ENCODE results near the gene ANLN. TPM values are rescaled to one million over a fixed set of nuclear protein-coding genes. Genes with fewer than 3 reads are reported as not detected.

ANLN gene
- total RNA-seq, 2 experiments from 2014 or later: 62.4 to 64.8 TPM

DNA sequence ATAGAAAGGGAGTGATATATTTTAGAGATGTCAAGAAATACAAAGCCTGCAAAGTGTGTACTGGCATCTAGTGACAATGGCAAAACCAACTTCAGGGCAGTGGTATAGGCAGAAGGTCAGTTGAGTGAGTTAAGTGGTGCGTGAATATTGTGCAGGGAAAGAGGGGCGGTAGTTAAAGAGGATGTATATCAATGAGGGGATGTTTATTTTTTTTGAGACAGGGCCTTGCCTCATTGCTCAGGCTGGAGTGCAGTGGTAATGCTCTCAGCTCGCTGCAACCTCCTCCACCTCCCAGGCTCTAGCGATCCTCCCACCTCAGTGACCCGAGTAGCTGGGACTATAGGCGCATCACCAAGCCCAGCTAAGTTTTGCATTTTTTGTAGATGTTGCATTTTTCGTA, 13.8 kb downstream of the ANLN start:
- no peaks in the 10 kb centered on the region for H3K4me1 Mint-ChIP-seq (ENCODE audit: low read depth)
- H3K9me3 Mint-ChIP-seq: no peaks in the 10 kb centered on the region
- DNase-seq: no peak
- no peak overlapping the region for H3K27ac Mint-ChIP-seq
- CTCF ChIA-PET: no interaction called here
- no peak overlapping the region for H3K4me3 Mint-ChIP-seq
- H3K27me3 Mint-ChIP-seq (ENCODE audit: low read depth): no peaks in the 10 kb centered on the region
- peaks cover 42% of the 10 kb centered on the region for H3K36me3 Mint-ChIP-seq (ENCODE audit: low read depth)
- intact Hi-C loops (cut with micrococcal nuclease): no loop called here

DNA sequence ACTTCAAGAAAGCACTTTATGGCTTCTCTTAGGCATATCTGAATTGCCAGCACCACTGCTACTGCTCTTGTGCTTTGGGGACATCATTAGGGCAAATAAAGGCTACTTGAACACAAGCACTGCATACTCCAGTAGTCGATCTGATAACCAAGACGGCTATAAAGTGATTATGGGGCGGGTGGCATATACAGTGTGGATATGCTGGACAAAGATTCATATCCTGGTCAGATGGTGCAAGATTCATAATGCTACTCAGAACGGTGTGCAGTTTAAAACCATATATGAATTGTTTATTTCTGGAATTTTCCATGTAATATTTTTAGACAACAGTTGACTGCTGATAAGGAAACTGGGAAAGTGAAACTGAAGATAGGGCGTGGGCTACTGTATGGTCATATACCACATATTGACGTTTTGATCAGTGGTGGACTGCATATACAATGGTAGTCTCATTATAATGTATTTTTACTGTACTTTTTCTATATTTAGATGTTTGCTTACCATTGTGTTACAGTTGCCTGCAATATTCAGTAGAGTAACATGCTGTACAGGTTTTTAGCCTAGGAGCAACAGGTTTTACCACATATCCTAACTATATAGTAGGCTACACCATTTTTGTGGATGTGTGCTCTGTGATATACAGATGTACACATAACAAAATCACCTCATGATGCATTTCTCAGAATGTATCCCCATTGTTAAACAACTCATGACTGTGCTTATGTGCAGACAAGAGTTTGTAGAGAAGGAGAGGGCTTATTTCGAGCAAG, 15.2 kb downstream of the ANLN start:
- Mint-ChIP-seq H3K36me3 (ENCODE audit: low read depth) (peaks cover 32% of the 10 kb centered on the region), H3K4me1 (ENCODE audit: low read depth) (no peaks in the 10 kb centered on the region)
- intact Hi-C loops (cut with micrococcal nuclease): no loop called here

DNA sequence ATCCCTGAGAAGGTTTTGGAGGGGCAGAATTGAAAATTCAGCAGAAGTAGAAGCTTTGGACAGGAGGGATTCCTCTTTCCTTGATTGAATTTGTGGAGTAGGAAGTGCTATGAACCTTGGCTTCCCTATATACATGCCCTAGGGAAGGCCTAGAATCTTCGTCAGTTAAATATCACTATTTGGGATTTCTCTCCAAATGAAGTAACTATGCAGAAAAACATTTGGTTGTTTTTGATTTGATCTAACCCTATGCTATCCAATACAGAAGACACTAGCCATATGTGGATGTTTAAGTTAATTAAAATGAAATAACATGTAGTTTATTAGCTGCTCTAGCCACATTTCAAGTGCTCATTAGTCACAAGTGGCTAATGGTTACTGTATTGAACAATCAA, 15.7 kb downstream of the ANLN start:
- intact Hi-C loops (cut with micrococcal nuclease): no loop called here
- Mint-ChIP-seq H3K27ac (no peak overlapping the region), H3K4me1 (ENCODE audit: low read depth) (no peaks in the 10 kb centered on the region), H3K9me3 (no peaks in the 10 kb centered on the region), H3K36me3 (ENCODE audit: low read depth) (peaks cover 28% of the 10 kb centered on the region), H3K27me3 (ENCODE audit: low read depth) (no peaks in the 10 kb centered on the region), H3K4me3 (no peak overlapping the region)
- no peak for DNase-seq
- CTCF ChIA-PET: no interaction called here

More for the DNA sequence above, 15.2 kb downstream of the ANLN start:
- Mint-ChIP-seq H3K4me3 (no peak overlapping the region), H3K27ac (no peak overlapping the region), H3K9me3 (no peaks in the 10 kb centered on the region), H3K27me3 (ENCODE audit: low read depth) (no peaks in the 10 kb centered on the region)
- no peak for DNase-seq
- CTCF ChIA-PET: no interaction called here

DNA sequence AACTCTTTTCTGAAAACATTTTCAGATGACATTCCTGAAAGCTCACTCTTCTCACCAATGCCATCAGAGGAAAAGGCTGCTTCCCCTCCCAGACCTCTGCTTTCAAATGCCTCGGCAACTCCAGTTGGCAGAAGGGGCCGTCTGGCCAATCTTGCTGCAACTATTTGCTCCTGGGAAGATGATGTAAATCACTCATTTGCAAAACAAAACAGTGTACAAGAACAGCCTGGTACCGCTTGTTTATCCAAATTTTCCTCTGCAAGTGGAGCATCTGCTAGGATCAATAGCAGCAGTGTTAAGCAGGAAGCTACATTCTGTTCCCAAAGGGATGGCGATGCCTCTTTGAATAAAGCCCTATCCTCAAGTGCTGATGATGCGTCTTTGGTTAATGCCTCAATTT, 16.5 kb downstream of the ANLN start:
- CTCF ChIA-PET: no interaction called here
- Mint-ChIP-seq H3K9me3 (no peaks in the 10 kb centered on the region), H3K27me3 (ENCODE audit: low read depth) (no peaks in the 10 kb centered on the region), H3K4me3 (no peak overlapping the region), H3K27ac (no peak overlapping the region), H3K4me1 (ENCODE audit: low read depth) (no peaks in the 10 kb centered on the region), H3K36me3 (ENCODE audit: low read depth) (peaks cover 28% of the 10 kb centered on the region)
- intact Hi-C loops (cut with micrococcal nuclease): no loop called here
- DNase-seq: no peak

DNA sequence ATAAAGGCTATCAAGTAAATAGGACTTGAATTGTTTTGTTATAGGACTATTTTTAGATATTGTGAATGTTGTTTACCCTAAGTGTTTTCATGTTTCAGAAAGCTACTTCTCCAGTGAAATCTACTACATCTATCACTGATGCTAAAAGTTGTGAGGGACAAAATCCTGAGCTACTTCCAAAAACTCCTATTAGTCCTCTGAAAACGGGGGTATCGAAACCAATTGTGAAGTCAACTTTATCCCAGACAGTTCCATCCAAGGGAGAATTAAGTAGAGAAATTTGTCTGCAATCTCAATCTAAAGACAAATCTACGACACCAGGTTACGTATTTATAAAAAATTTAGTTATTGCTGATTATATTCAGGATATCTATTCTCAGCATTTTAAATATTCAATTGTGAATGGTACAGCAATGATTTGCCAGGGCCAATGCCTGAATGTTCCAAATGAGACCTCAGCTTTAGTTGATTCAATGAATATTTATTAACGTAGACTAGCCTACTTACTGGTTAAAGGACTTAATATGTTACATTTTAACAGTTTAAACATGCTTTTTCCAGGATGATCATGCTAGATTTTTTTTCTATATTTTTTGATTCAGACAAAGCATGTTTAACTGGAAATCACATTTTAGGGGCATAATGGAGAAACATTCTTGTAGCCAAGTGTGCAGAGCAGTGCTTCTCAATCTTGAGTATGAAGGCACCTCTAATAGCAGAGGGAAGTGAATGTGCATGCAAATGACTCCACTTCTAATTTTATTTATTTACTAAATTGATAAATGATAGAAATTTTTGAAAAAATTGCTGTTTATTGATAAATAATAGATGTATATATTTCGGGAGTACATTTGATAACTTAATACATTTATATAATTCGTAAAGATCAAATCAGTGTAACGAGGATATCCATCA, 18.2 kb downstream of the ANLN start:
- intact Hi-C loops (cut with micrococcal nuclease): no loop called here
- no peaks in the 10 kb centered on the region for H3K27me3 Mint-ChIP-seq (ENCODE audit: low read depth)
- no peak overlapping the region for H3K27ac Mint-ChIP-seq
- peaks cover 27% of the 10 kb centered on the region for H3K36me3 Mint-ChIP-seq (ENCODE audit: low read depth)
- CTCF ChIA-PET: interaction anchor here (0.9 to 1.0 kb wide), 2 partner anchors 30 to 33 kb away, joined by 4 read pairs; no protein-coding TSS in a partner anchor
- H3K9me3 Mint-ChIP-seq: no peaks in the 10 kb centered on the region
- H3K4me3 Mint-ChIP-seq: no peak overlapping the region
- no peaks in the 10 kb centered on the region for H3K4me1 Mint-ChIP-seq (ENCODE audit: low read depth)
- no peak for DNase-seq

DNA sequence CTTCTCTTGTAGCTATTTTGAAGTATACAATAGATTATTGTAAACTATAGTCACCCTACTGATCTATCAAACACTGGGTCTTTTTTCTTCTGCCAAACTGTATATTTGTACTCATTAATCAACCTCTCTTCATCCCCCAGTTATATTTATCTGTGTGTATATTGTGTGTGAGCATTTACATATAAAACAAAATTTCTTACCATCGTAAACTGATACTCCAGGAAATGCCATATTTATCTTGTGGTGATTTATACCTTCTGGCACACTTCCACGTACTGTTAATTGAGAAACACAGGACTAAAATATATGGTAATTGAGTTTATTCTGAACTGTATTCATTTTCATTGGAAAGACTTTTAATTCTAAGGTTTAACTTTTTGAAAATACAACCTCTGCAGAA, 18.9 kb downstream of the ANLN start:
- no peak for DNase-seq
- H3K36me3 Mint-ChIP-seq (ENCODE audit: low read depth): peaks cover 23% of the 10 kb centered on the region

DNA sequence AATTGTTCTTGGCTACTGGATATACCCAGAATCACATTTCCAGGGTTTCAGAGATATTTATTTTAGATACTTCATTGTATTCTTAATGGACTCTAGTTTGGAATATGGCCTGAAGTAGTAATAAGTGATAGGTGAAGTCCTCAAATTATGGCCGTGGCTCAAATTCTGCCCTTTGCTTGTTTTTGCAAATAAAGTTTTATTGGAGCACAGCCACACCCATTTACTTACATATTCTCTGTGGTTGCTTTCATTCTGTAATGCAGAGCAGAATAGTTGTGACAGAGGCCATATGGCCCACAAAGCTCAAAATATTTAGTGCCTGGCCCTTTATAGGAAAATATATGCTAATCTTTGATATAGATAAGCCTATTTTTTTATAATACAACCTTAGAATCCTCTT, 19.5 kb downstream of the ANLN start:
- H3K27me3 Mint-ChIP-seq (ENCODE audit: low read depth): no peaks in the 10 kb centered on the region
- CTCF ChIA-PET: no interaction called here
- peaks cover 21% of the 10 kb centered on the region for H3K36me3 Mint-ChIP-seq (ENCODE audit: low read depth)
- no peaks in the 10 kb centered on the region for H3K4me1 Mint-ChIP-seq (ENCODE audit: low read depth)
- DNase-seq: no peak
- intact Hi-C loops (cut with micrococcal nuclease): no loop called here
- H3K9me3 Mint-ChIP-seq: no peaks in the 10 kb centered on the region
- H3K4me3 Mint-ChIP-seq: no peak overlapping the region
- H3K27ac Mint-ChIP-seq: no peak overlapping the region

More for the DNA sequence above, 18.9 kb downstream of the ANLN start:
- Mint-ChIP-seq H3K27me3 (ENCODE audit: low read depth) (no peaks in the 10 kb centered on the region), H3K27ac (no peak overlapping the region), H3K4me3 (no peak overlapping the region), H3K9me3 (no peaks in the 10 kb centered on the region), H3K4me1 (ENCODE audit: low read depth) (no peaks in the 10 kb centered on the region)
- CTCF ChIA-PET: interaction anchor here (0.9 kb wide), 1 partner anchor 32 kb away, joined by 4 read pairs; no protein-coding TSS in a partner anchor
- intact Hi-C loops (cut with micrococcal nuclease): no loop called here

DNA sequence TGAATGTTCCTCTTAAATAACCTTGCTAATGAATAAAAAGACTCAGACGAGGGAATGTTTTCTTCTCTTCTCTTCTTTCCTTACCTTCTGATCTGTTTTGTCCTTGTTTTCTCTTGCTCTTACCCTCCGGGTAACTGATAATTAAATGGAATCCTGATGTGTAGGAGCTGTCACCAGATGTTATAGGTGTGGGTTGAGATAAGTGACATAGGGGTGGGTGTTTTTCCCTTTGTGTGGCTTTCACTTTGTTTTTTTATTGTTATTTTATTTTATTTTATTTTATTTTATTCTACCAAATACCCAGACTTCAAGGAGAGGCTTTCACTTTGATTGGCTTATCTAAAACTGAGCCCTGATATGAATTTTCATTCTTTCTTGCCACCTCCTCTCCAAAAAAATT, 25.5 kb downstream of the ANLN start:
- CTCF ChIA-PET: no interaction called here
- H3K4me3 Mint-ChIP-seq: no peak overlapping the region
- H3K4me1 Mint-ChIP-seq (ENCODE audit: low read depth): no peaks in the 10 kb centered on the region
- no peak overlapping the region for H3K27ac Mint-ChIP-seq
- H3K27me3 Mint-ChIP-seq (ENCODE audit: low read depth): no peaks in the 10 kb centered on the region
- intact Hi-C loops (cut with micrococcal nuclease): no loop called here
- no peak for DNase-seq
- H3K36me3 Mint-ChIP-seq (ENCODE audit: low read depth): peaks cover 29% of the 10 kb centered on the region
- H3K9me3 Mint-ChIP-seq: no peaks in the 10 kb centered on the region

DNA sequence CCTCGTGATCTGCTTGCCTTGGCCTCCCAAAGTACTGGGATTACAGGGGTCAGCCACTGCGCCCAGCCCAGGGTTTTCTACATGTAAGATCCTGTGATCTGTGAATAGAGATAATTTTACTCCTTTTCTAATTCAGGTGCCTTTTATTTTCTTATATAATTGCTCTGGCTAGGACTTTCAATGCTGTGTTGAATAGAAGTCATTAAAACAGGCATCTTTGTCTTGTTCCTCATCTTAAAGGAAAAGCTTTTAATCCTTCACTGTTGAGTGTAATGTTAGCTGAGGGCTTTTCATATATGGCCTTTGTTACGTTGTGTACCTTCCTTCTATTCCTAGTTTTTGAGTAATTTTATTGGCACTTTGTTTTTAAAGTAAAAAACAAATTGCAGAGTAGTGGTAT, 26.6 kb downstream of the ANLN start:
- no peak for DNase-seq
- H3K36me3 Mint-ChIP-seq (ENCODE audit: low read depth): peaks cover 26% of the 10 kb centered on the region
- intact Hi-C loops (cut with micrococcal nuclease): no loop called here
- CTCF ChIA-PET: no interaction called here
- H3K9me3 Mint-ChIP-seq: no peaks in the 10 kb centered on the region
- no peak overlapping the region for H3K4me3 Mint-ChIP-seq
- H3K27ac Mint-ChIP-seq: no peak overlapping the region
- H3K4me1 Mint-ChIP-seq (ENCODE audit: low read depth): no peaks in the 10 kb centered on the region
- H3K27me3 Mint-ChIP-seq (ENCODE audit: low read depth): no peaks in the 10 kb centered on the region

DNA sequence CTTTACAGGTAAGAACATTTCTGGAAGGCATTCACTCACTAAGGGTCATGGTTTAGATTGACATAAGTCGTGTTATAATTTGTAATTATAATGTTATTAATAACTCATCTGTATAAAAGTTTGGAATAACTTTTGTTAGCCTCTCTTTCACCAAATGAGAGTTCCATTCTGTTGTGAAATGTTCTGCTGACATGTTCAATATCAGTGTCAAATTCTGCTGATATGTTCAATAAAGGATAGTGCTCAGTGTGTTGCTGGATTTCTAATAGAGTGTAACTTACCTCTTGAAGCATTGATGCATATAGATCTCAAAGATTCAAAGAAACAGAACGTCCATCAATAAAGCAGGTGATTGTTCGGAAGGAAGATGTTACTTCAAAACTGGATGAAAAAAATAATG, 30.6 kb downstream of the ANLN start:
- CTCF ChIA-PET: interaction anchor here (0.6 kb wide), 1 partner anchor 406 kb away, joined by 3 read pairs; no protein-coding TSS in a partner anchor
- no peaks in the 10 kb centered on the region for H3K27me3 Mint-ChIP-seq (ENCODE audit: low read depth)
- H3K27ac Mint-ChIP-seq: no peak overlapping the region

DNA sequence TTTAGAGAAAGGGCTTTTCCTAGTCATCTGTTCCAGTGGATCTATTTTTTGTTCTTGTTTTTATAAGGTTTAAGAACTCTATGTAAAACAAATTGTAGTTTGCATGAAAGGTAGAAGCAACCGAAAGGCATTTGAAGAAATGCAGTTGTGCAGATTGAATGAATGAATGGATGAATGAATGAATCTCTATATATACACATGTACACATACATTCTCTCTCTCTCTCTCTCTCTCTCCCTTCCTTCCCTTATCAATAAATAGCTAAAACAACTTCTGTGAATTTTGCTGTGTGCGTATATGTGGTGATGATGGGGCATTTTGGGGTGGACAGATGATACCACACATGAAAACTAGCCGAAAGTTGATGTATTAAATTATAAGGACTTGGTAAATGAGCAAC, 32.4 kb downstream of the ANLN start:
- DNase-seq: no peak
- H3K4me1 Mint-ChIP-seq (ENCODE audit: low read depth): no peaks in the 10 kb centered on the region
- CTCF ChIA-PET: interaction anchor here (0.7 kb wide), 1 partner anchor 15 kb away, joined by 3 read pairs; no protein-coding TSS in a partner anchor
- H3K27ac Mint-ChIP-seq: no peak overlapping the region
- no peak overlapping the region for H3K4me3 Mint-ChIP-seq
- H3K36me3 Mint-ChIP-seq (ENCODE audit: low read depth): peaks cover 39% of the 10 kb centered on the region
- H3K27me3 Mint-ChIP-seq (ENCODE audit: low read depth): no peaks in the 10 kb centered on the region
- H3K9me3 Mint-ChIP-seq: no peaks in the 10 kb centered on the region
- intact Hi-C loops (cut with micrococcal nuclease): no loop called here

More for the DNA sequence above, 30.6 kb downstream of the ANLN start:
- Mint-ChIP-seq H3K4me1 (ENCODE audit: low read depth) (no peaks in the 10 kb centered on the region), H3K36me3 (ENCODE audit: low read depth) (peaks cover 36% of the 10 kb centered on the region), H3K9me3 (no peaks in the 10 kb centered on the region), H3K4me3 (no peak overlapping the region)
- intact Hi-C loops (cut with micrococcal nuclease): no loop called here
- no peak for DNase-seq

DNA sequence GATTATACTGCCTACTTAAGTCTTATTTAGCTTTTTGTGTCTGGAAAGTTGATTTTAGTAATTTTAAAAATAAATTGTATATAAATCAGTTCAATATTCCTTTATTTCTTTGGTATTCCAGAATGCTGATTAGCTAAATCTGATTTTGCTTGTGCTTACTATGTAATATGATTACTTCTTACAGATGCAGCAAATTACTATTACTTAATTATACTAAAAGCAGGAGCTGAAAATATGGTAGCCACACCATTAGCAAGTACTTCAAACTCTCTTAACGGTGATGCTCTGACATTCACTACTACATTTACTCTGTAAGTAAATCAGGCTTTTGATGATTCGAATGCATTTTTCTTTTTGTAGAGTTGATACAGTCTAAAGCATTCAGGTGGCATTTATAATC, 34.0 kb downstream of the ANLN start:
- peaks cover 39% of the 10 kb centered on the region for H3K36me3 Mint-ChIP-seq (ENCODE audit: low read depth)
- intact Hi-C loops (cut with micrococcal nuclease): no loop called here
- H3K27me3 Mint-ChIP-seq (ENCODE audit: low read depth): no peaks in the 10 kb centered on the region
- H3K4me1 Mint-ChIP-seq (ENCODE audit: low read depth): no peaks in the 10 kb centered on the region
- H3K27ac Mint-ChIP-seq: no peak overlapping the region
- H3K9me3 Mint-ChIP-seq: no peaks in the 10 kb centered on the region
- H3K4me3 Mint-ChIP-seq: no peak overlapping the region
- CTCF ChIA-PET: no interaction called here
- DNase-seq: no peak
